Activated CD4-positive, alpha-beta T cell treated with anti-CD3 and anti-CD28 coated beads, Interleukin-2, amount 10 ng/mL, durations not matched to agents 7 days and 5 days (primary cell): ENCODE measurements around the gene ADGRB2. TPM values are rescaled to one million over a fixed set of nuclear protein-coding genes. Genes with fewer than 3 reads are reported as not detected.

Source experiments
- CTCF ChIA-PET: fragments of 350-600 bp; sonication (Branson Sonifier 250); formaldehyde crosslinking; loops from one replicate; lab custom pipeline; 2021; ENCODE audit warnings: antibody characterized with exemption; lab: Charles Lee
- POLR2A ChIA-PET: fragments of 350-600 bp; sonication (Branson Sonifier 250); formaldehyde crosslinking; loops from one replicate; lab custom pipeline; 2021; ENCODE audit warnings: antibody characterized with exemption; lab: Charles Lee
- DNase-seq: peaks from one replicate; pipeline ENCODE4 v3.0.0-alpha.2; 2020
- H3K27ac Mint-ChIP-seq: one replicate; pipeline ENCODE4 v1.8.0; 2021; ENCODE audit warnings: mild to moderate bottlenecking, moderate library complexity, mixed read lengths
- H3K27me3 Mint-ChIP-seq: one replicate; pipeline ENCODE4 v1.8.0; 2021; ENCODE audit warnings: mixed read lengths
- H3K36me3 Mint-ChIP-seq: one replicate; pipeline ENCODE4 v1.8.0; 2021; ENCODE audit warnings: low read depth, mixed read lengths
- H3K4me1 Mint-ChIP-seq: one replicate; pipeline ENCODE4 v1.8.0; 2021; ENCODE audit warnings: mixed read lengths
- H3K4me3 Mint-ChIP-seq: one replicate; pipeline ENCODE4 v1.8.0; 2021; ENCODE audit warnings: mild to moderate bottlenecking, moderate library complexity, mixed read lengths
- H3K9me3 Mint-ChIP-seq: one replicate; pipeline ENCODE4 v1.8.0; 2021; ENCODE audit warnings: mixed read lengths
- total RNA-seq, 2 experiments: library from RNA; stranded (reverse); gene quantifications; one replicate each; pipeline ENCODE4 v1.2.3, GENCODE V29; 2021

The ADGRB2 gene
- under 1 TPM; 0.27 to 0.31 TPM for total RNA-seq

DNA sequence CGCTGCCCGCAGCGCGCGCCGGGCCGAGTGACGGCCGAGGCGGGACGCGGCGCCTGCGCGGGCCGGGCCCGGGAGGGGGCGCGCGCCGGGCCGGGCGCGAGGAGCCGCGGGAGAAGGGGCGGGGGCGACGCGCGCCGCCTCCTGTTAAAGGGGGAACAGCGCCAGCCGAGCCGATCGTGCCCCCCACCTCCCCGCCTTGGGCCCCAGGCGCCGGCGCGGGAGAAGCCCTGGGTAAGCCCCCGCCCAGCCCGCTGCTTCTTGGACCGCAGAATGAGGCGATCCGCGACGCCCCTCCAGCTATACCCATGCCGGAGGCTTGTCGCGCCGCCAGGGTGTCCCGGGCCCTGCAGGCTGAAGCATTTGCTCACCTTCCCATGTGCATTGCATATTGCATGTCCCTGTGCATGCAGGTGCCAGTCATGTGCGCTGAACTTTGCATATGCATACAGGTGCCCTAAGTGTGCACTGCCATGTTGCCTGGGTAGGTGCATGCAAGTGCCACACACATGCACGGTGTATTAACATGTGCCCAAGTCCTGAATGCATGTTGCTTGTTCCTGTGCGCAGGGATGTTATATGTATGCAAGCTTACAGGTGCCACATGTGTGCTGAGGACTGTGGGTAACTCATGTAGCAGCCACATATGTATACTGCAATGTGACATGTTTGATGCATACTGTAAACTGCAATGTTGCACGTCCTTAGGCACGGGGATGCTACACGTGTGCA, at the start of gene ADGRB2:
ADGRB2 (minus strand) TSS at position 29 of the 729 bp plus-strand sequence. CDS start 7,119 bp downstream, outside the sequence.
- CTCF ChIA-PET: interaction anchor here (0.6 to 8.4 kb wide), 3 partner anchors 15 to 39 kb away, joined by 3 to 44 read pairs (median 5); no protein-coding TSS in a partner anchor
- no peak within 1 kb of the TSS for H3K27ac Mint-ChIP-seq
- peak; percentile 23 for DNase-seq
- H3K4me3 Mint-ChIP-seq: peak within 1 kb of the TSS; percentile 65
- peaks cover 39% of the 10 kb centered on the region for H3K4me1 Mint-ChIP-seq
- H3K36me3 Mint-ChIP-seq: no peaks in the 10 kb centered on the region
- POLR2A ChIA-PET: no interaction called here
- H3K27me3 Mint-ChIP-seq: peaks cover 62% of the 10 kb centered on the region
- no peaks in the 10 kb centered on the region for H3K9me3 Mint-ChIP-seq

DNA sequence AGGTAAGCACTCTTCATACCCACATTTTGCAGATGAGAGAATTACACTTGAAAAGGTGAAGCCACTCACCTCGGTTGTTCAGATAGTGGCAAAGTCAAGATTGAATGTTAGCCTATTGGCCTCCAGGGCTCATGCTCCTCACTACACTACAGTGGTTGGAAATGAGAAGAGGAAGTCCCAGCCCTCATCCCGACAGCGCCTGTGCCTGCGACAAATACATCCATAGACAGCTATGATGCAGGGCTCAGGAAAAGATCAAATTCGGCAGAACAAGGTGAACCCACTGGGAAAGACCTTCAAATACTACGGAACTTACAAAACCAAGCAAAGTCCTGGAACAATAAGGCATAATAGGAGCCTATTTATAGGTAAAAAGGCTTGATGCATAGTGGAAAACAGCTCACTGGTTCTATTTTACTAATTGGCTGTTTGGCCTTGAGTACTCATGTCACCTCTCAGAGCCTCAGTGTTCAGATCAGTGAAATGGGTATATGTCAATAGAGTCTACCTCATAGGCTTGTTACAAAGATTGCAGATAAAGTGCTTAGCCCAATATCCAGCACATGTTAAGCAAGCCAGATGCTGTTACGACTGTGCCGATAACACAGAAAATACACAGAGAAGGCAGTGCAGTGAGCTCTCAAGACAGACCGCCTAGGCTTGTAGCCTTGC, 48.2 kb upstream of the ADGRB2 start:
- Mint-ChIP-seq H3K4me3 (no peak overlapping the region), H3K4me1 (peaks cover 12% of the 10 kb centered on the region), H3K27ac (no peak overlapping the region), H3K9me3 (no peaks in the 10 kb centered on the region), H3K27me3 (peaks cover 7% of the 10 kb centered on the region), H3K36me3 (no peaks in the 10 kb centered on the region)
- ChIA-PET POLR2A (no interaction called here), CTCF (interaction anchor here (1.1 to 2.6 kb wide), 6 partner anchors 8 to 24 kb away, joined by 3 to 16 read pairs (median 3); no protein-coding TSS in a partner anchor)
- no peak for DNase-seq

DNA sequence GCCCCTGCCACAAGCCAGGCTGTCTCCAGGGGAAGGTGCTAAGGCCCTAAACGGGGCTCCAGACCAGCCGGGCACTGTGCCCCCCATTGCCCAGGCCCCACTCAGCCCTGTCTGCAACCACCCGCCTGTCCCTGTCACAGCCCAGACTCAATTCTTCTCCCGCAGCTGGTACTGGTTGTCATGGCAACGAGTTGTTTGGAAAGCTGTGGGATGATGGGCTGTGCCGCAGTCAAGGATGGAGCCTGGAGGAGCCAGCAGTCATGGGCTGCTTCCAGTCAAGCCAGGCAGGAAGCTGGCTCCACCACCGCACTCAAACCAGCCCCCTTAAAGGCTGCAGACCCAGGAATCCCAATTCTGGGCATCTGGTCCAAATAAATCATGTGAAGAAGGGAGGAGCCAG, 47.5 kb upstream of the ADGRB2 start:
- POLR2A ChIA-PET: no interaction called here
- H3K4me1 Mint-ChIP-seq: peaks cover 12% of the 10 kb centered on the region
- H3K27me3 Mint-ChIP-seq: peaks cover 7% of the 10 kb centered on the region
- H3K27ac Mint-ChIP-seq: no peak overlapping the region
- DNase-seq: no peak
- H3K9me3 Mint-ChIP-seq: no peaks in the 10 kb centered on the region
- no peak overlapping the region for H3K4me3 Mint-ChIP-seq
- CTCF ChIA-PET: interaction anchor here (0.6 to 2.6 kb wide), 7 partner anchors 14 to 815 kb away, joined by 3 to 16 read pairs (median 3); no protein-coding TSS in a partner anchor
- H3K36me3 Mint-ChIP-seq: no peaks in the 10 kb centered on the region

GRCh38 chr1:31809698-31810097, 45.6 kb upstream of the ADGRB2 start:
- Mint-ChIP-seq H3K4me3 (no peak overlapping the region), H3K36me3 (no peaks in the 10 kb centered on the region), H3K27ac (no peak overlapping the region), H3K9me3 (no peaks in the 10 kb centered on the region), H3K4me1 (no peaks in the 10 kb centered on the region), H3K27me3 (peaks cover 12% of the 10 kb centered on the region)
- CTCF ChIA-PET: interaction anchor here (0.6 to 0.8 kb wide), 2 partner anchors 20 to 116 kb away, joined by 3 read pairs; no protein-coding TSS in a partner anchor
- no peak for DNase-seq
- POLR2A ChIA-PET: no interaction called here

GRCh38 chr1:31807273-31808048, 43.3 kb upstream of the ADGRB2 start:
- H3K27ac Mint-ChIP-seq: no peak overlapping the region
- no peak overlapping the region for H3K4me3 Mint-ChIP-seq
- ChIA-PET CTCF (interaction anchor here (1.7 kb wide), 1 partner anchor 18 kb away, joined by 5 read pairs; no protein-coding TSS in a partner anchor), POLR2A (no interaction called here)
- no peaks in the 10 kb centered on the region for H3K9me3 Mint-ChIP-seq
- H3K27me3 Mint-ChIP-seq: peaks cover 23% of the 10 kb centered on the region
- no peaks in the 10 kb centered on the region for H3K36me3 Mint-ChIP-seq
- H3K4me1 Mint-ChIP-seq: peaks cover 7% of the 10 kb centered on the region
- no peak for DNase-seq

DNA sequence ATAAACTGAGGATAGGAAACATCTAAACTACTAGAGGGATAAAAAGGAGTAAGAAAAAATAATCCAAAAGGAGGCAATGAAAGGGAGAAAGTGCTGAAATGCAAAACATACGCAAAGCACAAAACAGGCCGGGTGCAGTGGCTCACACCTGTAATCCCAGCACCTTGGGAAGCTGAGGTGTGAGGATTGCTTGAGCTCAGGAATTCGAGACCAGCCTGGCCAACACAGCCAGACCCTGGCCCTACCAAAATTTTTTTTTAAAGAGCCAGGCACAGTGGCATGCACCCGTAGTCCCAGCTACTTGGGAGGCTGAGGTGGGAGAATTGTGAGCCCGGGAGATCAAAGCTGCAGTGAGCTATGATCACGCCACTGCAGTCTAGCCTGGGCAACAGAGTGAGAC, 41.2 kb upstream of the ADGRB2 start:
- Mint-ChIP-seq H3K9me3 (no peaks in the 10 kb centered on the region), H3K27ac (no peak overlapping the region), H3K27me3 (peaks cover 32% of the 10 kb centered on the region), H3K36me3 (no peaks in the 10 kb centered on the region), H3K4me3 (no peak overlapping the region), H3K4me1 (peaks cover 9% of the 10 kb centered on the region)
- no peak for DNase-seq
- CTCF ChIA-PET: interaction anchor here (0.6 to 2.6 kb wide), 3 partner anchors 16 to 153 kb away, joined by 3 to 12 read pairs (median 3); no protein-coding TSS in a partner anchor
- POLR2A ChIA-PET: interaction anchor here (0.7 kb wide), 1 partner anchor 508 kb away, joined by 4 read pairs; the partner anchor contains the start of genes SNRNP40 and ZCCHC17

- ChIA-PET CTCF (interaction anchor here (0.5 to 2.6 kb wide), 4 partner anchors 9 to 23 kb away, joined by 3 to 12 read pairs (median 3); partner anchors contain the start of gene SPOCD1), POLR2A (no interaction called here)
- H3K36me3 Mint-ChIP-seq: no peaks in the 10 kb centered on the region
- no peak for DNase-seq
- H3K27ac Mint-ChIP-seq: no peak overlapping the region
- peaks cover 9% of the 10 kb centered on the region for H3K4me1 Mint-ChIP-seq
- H3K9me3 Mint-ChIP-seq: no peaks in the 10 kb centered on the region
- no peak overlapping the region for H3K4me3 Mint-ChIP-seq
- peaks cover 24% of the 10 kb centered on the region for H3K27me3 Mint-ChIP-seq
These were observed 40.0 kb upstream of the ADGRB2 start for GRCh38 chr1:31804098-31804497.

DNA sequence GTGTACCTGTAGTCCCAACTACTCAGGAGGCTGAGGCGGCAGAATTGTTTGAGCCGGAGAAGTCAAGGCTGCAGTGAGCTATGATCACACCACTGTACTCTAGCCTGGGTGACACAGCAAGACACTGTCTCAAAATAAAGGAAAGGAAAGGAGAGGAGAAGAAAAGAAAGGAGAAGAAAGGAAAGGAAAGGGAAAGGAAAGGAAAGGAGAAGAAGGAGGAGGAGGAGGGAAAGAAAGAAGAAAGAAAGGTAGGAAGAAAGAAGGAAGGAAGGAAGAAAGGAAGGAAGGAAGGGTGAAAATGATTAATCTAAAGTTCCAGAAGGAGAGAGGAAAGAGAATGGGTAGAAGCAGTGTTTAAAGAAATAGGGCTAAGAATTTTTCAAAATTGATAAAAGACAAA, 39.5 kb upstream of the ADGRB2 start:
- no peak overlapping the region for H3K27ac Mint-ChIP-seq
- POLR2A ChIA-PET: no interaction called here

DNA sequence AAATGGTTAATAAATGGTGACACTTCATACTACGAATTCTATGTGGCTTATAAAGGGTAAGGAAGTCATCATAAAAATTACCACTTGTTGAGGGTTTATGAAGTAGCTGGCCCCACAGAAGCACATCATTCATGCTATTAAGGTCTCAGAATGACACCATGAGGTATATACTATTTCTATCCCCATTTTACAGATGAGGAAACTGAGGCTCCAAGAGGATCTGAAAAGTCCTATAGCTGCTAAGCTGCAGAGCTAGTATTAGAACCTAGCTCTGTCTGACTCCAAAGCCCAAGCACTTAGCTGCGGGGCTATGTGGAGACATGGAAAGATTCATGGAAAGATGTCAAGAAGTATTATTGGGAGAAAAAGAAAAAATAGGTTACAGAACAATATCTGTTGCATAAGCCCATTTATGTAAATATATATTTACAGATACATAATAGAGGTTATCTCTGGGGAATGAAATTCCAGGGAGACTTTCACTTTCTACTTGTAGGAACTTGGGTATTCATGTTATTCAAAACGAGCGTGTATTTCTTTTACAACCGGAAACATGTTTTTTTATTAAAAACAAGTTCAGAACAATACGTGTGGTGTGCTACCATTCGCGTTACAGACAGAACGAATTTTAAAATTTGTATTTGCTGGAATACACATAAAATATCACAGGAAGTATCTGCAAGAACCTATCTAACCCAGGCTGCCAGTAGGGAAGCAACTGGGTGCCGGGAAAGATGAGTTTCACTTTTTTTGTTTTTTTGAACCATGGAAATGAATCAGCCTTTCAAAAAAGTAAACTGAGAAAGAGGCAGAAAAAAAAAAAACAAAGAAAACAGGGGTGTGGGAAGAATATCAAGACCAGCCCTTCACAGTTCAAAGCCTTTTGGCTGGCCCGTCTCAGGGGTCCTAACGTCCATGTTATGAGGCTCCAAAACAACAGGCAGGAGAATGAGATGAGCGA, 38.3 kb upstream of the ADGRB2 start:
- POLR2A ChIA-PET: no interaction called here
- CTCF ChIA-PET: interaction anchor here (0.6 to 1.6 kb wide), 3 partner anchors 8 to 733 kb away, joined by 3 read pairs; no protein-coding TSS in a partner anchor
- Mint-ChIP-seq H3K36me3 (no peaks in the 10 kb centered on the region), H3K9me3 (no peaks in the 10 kb centered on the region), H3K27ac (peak overlapping the region; percentile 31), H3K4me1 (peaks cover 9% of the 10 kb centered on the region), H3K27me3 (peaks cover 24% of the 10 kb centered on the region), H3K4me3 (peak overlapping the region; percentile 22)
- DNase-seq: no peak

More for the DNA sequence above, 39.5 kb upstream of the ADGRB2 start:
- H3K36me3 Mint-ChIP-seq: no peaks in the 10 kb centered on the region
- H3K27me3 Mint-ChIP-seq: peaks cover 24% of the 10 kb centered on the region
- no peaks in the 10 kb centered on the region for H3K9me3 Mint-ChIP-seq
- DNase-seq: no peak
- peaks cover 9% of the 10 kb centered on the region for H3K4me1 Mint-ChIP-seq
- no peak overlapping the region for H3K4me3 Mint-ChIP-seq
- CTCF ChIA-PET: interaction anchor here (0.7 to 2.6 kb wide), 4 partner anchors 9 to 39 kb away, joined by 3 to 12 read pairs (median 3); partner anchors contain the start of gene SPOCD1

- peaks cover 24% of the 10 kb centered on the region for H3K27me3 Mint-ChIP-seq
- ChIA-PET POLR2A (no interaction called here), CTCF (interaction anchor here (1.2 to 1.3 kb wide), 2 partner anchors 9 to 13 kb away, joined by 3 to 8 read pairs; no protein-coding TSS in a partner anchor)
- no peak for DNase-seq
- no peaks in the 10 kb centered on the region for H3K36me3 Mint-ChIP-seq
- no peaks in the 10 kb centered on the region for H3K9me3 Mint-ChIP-seq
- H3K27ac Mint-ChIP-seq: no peak overlapping the region
- no peak overlapping the region for H3K4me3 Mint-ChIP-seq
- peaks cover 9% of the 10 kb centered on the region for H3K4me1 Mint-ChIP-seq
These were observed 37.3 kb upstream of the ADGRB2 start for GRCh38 chr1:31801458-31801857.

GRCh38 chr1:31800674-31800967, 36.5 kb upstream of the ADGRB2 start:
- no peak overlapping the region for H3K27ac Mint-ChIP-seq
- no peaks in the 10 kb centered on the region for H3K9me3 Mint-ChIP-seq
- DNase-seq: no peak
- H3K4me3 Mint-ChIP-seq: no peak overlapping the region
- ChIA-PET POLR2A (no interaction called here), CTCF (interaction anchor here (1.2 to 1.3 kb wide), 2 partner anchors 12 kb away, joined by 3 to 8 read pairs; no protein-coding TSS in a partner anchor)
- peaks cover 9% of the 10 kb centered on the region for H3K4me1 Mint-ChIP-seq
- H3K36me3 Mint-ChIP-seq: no peaks in the 10 kb centered on the region
- peaks cover 23% of the 10 kb centered on the region for H3K27me3 Mint-ChIP-seq
